Epithelial cell of esophagus (primary cell): Measurements from ENCODE around the gene CAVIN2.

Experiments used
- DNase-seq: peaks from one replicate; pipeline ENCODE4 v3.0.0; 2010; ENCODE audit warnings: low read depth
- H3K4me3 ChIP-seq: 2 replicates; pipeline ENCODE4 v1.5.1; 2011; ENCODE audit warnings: mild to moderate bottlenecking, low read length, control low read depth
- CTCF ChIP-seq: IDR thresholded peaks from 2 replicates; pipeline ENCODE4 v1.5.1; 2011; ENCODE audit warnings: low read depth, mild to moderate bottlenecking, low read length, control low read depth, inconsistent platforms; ENCODE audit not compliant: insufficient read depth; ENCODE audit errors: missing control alignments

The CAVIN2 gene

DNA sequence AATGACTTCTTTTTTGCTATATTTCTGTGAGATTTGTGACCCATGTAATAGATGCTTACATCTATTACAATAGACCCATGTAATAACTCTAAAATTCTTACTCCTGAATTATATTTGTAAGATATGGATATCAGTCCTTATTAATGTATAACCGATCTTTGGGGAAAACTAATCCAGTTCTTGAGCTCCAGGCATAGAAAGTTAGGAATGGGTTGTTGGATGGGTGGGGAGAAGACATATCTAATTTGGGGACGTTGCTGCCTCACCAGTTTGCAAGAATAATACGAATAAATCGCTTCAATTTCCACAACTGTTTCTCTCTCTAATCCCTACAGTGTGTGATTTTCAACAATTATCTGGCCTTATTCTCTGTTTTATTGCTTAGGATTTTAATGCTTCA is 13.5 kb downstream of the CAVIN2 start:
- no peak for DNase-seq
- TF ChIP-seq CTCF = no peak

GRCh38 chr2:191832668-191833067 is 14.2 kb downstream of the CAVIN2 start:
- no peak overlapping the region for H3K4me3 ChIP-seq
- no peak for TF ChIP-seq CTCF
- no peak for DNase-seq

More for the DNA sequence above, 13.5 kb downstream of the CAVIN2 start:
- no peak overlapping the region for H3K4me3 ChIP-seq

GRCh38 chr2:191831410-191831994 is 15.4 kb downstream of the CAVIN2 start:
- TF ChIP-seq CTCF = no peak
- no peak overlapping the region for H3K4me3 ChIP-seq
- no peak for DNase-seq

- peak; percentile 49 for DNase-seq
- no peak overlapping the region for H3K4me3 ChIP-seq
- no peak for TF ChIP-seq CTCF
Measured at GRCh38 chr2:191824398-191824797, 22.5 kb downstream of the CAVIN2 start.

DNA sequence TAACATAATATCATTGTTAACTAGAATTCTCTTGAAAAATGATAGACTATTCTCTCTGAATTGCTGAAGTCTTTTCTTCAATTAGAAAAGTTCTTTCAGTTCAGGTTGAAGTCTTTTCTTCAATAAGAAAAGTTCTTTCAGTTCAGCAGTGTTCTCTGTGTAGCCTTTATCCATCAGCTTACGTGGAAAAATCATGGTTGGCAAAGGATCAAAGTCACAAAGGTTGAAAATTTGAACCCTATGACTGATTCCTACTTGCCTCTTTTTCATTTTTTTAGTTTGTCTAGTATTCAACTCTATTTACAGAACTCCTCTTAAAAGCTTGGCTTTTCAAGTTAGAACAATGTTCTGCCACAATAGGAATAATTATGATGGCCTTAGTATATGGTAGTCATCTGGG is 25.8 kb downstream of the CAVIN2 start:
- TF ChIP-seq CTCF = no peak
- DNase-seq = no peak
- H3K4me3 ChIP-seq = no peak overlapping the region

GRCh38 chr2:191818725-191819350 is 28.1 kb downstream of the CAVIN2 start:
- H3K4me3 ChIP-seq = no peak overlapping the region
- no peak for DNase-seq

More at GRCh38 chr2:191818725-191819350, 28.1 kb downstream of the CAVIN2 start:
- no peak for TF ChIP-seq CTCF
